ENCODE results near the gene FBLN7.

FBLN7 gene

GRCh38 chr2:112159454-112159921 is 21.3 kb downstream of the FBLN7 start:
- TF ChIP-seq REST (IDR thresholded peaks at IDR 0.05; ENCODE audit: insufficient read depth in 1 of 2, low read depth in 2 of 2, low read length in 2 of 2) = no peak
- no peak for TF ChIP-seq SIN3A (IDR thresholded peaks at IDR 0.05; ENCODE audit: borderline replicate concordance, insufficient read depth, low read length)

- TF ChIP-seq TAF1 (IDR thresholded peaks at IDR 0.05; ENCODE audit: borderline replicate concordance, insufficient read depth, low read length) (no peak), POLR2AphosphoS5 (IDR thresholded peaks at IDR 0.05; ENCODE audit: low read depth, low read length) (no peak)
These were observed 22.4 kb downstream of the FBLN7 start for GRCh38 chr2:112160283-112161250.

- TF ChIP-seq POLR2AphosphoS5 (IDR thresholded peaks at IDR 0.05; ENCODE audit: low read depth, low read length) (no peak), FOXP2 (optimal IDR thresholded peaks at IDR 0.05; ENCODE audit: borderline replicate concordance, extremely low read depth, extremely low read length, insufficient read depth) (no peak), SIN3A (IDR thresholded peaks at IDR 0.05; ENCODE audit: borderline replicate concordance, insufficient read depth, low read length) (no peak), REST (IDR thresholded peaks at IDR 0.05; ENCODE audit: insufficient read depth in 1 of 2, low read depth in 2 of 2, low read length in 2 of 2) (no peak), TAF1 (IDR thresholded peaks at IDR 0.05; ENCODE audit: borderline replicate concordance, insufficient read depth, low read length) (no peak)
These were observed 23.4 kb downstream of the FBLN7 start for GRCh38 chr2:112161431-112162145.

- TF ChIP-seq POLR2AphosphoS5 (IDR thresholded peaks at IDR 0.05; ENCODE audit: low read depth, low read length) (no peak), FOXP2 (optimal IDR thresholded peaks at IDR 0.05; ENCODE audit: borderline replicate concordance, extremely low read depth, extremely low read length, insufficient read depth) (no peak), REST (IDR thresholded peaks at IDR 0.05; ENCODE audit: insufficient read depth in 1 of 2, low read depth in 2 of 2, low read length in 2 of 2) (no peak)
These were observed 24.2 kb downstream of the FBLN7 start for GRCh38 chr2:112162341-112162740.

GRCh38 chr2:112162956-112163355 is 24.8 kb downstream of the FBLN7 start:
- no peak for TF ChIP-seq TAF1 (IDR thresholded peaks at IDR 0.05; ENCODE audit: borderline replicate concordance, insufficient read depth, low read length)
- TF ChIP-seq REST (IDR thresholded peaks at IDR 0.05; ENCODE audit: insufficient read depth in 1 of 2, low read depth in 2 of 2, low read length in 2 of 2) = no peak
- TF ChIP-seq FOXP2 (optimal IDR thresholded peaks at IDR 0.05; ENCODE audit: borderline replicate concordance, extremely low read depth, extremely low read length, insufficient read depth) = no peak
- TF ChIP-seq POLR2AphosphoS5 (IDR thresholded peaks at IDR 0.05; ENCODE audit: low read depth, low read length) = no peak
